Measurements from ENCODE around the gene DLL3.

The DLL3 gene

GRCh38 chr19:39474139-39474620 lies 24.6 kb upstream of the DLL3 start (continued):
- TF ChIP-seq, protein P1, sequence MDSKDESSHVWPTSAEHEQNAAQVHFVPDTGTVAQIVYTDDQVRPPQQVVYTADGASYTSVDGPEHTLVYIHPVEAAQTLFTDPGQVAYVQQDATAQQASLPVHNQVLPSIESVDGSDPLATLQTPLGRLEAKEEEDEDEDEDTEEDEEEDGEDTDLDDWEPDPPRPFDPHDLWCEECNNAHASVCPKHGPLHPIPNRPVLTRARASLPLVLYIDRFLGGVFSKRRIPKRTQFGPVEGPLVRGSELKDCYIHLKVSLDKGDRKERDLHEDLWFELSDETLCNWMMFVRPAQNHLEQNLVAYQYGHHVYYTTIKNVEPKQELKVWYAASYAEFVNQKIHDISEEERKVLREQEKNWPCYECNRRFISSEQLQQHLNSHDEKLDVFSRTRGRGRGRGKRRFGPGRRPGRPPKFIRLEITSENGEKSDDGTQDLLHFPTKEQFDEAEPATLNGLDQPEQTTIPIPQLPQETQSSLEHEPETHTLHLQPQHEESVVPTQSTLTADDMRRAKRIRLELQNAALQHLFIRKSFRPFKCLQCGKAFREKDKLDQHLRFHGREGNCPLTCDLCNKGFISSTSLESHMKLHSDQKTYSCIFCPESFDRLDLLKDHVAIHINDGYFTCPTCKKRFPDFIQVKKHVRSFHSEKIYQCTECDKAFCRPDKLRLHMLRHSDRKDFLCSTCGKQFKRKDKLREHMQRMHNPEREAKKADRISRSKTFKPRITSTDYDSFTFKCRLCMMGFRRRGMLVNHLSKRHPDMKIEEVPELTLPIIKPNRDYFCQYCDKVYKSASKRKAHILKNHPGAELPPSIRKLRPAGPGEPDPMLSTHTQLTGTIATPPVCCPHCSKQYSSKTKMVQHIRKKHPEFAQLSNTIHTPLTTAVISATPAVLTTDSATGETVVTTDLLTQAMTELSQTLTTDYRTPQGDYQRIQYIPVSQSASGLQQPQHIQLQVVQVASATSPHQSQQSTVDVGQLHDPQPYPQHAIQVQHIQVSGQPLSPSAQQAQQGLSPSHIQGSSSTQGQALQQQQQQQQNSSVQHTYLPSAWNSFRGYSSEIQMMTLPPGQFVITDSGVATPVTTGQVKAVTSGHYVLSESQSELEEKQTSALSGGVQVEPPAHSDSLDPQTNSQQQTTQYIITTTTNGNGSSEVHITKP (tag by site-specific recombination; IDR thresholded peaks at IDR 0.05), result no peak
- TF ChIP-seq ZNF561 (tag by site-specific recombination; IDR thresholded peaks at IDR 0.05; ENCODE audit: borderline replicate concordance), result no peak
- no peak for TF ChIP-seq ZNF341 (tag by site-specific recombination; IDR thresholded peaks at IDR 0.05; ENCODE audit: low read depth)
- TF ChIP-seq ZNF398 (tag by site-specific recombination; IDR thresholded peaks at IDR 0.05), result 0 out of 2 replicates have a peak, but pooled peaks have one; percentile 32
- TF ChIP-seq SETDB1 (IDR thresholded peaks at IDR 0.05; ENCODE audit: insufficient read length, low read length), result no peak
- TF ChIP-seq ZNF24 (tag by site-specific recombination; IDR thresholded peaks at IDR 0.05), result no peak
- TF ChIP-seq, protein P2, sequence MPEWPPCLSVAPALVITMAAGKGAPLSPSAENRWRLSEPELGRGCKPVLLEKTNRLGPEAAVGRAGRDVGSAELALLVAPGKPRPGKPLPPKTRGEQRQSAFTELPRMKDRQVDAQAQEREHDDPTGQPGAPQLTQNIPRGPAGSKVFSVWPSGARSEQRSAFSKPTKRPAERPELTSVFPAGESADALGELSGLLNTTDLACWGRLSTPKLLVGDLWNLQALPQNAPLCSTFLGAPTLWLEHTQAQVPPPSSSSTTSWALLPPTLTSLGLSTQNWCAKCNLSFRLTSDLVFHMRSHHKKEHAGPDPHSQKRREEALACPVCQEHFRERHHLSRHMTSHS (tag by site-specific recombination; IDR thresholded peaks at IDR 0.05), result peak; percentile 54; the same call in 1 of the 2 replicates
- TF ChIP-seq CTCF (tag by site-specific recombination; IDR thresholded peaks at IDR 0.05), result peak; percentile 99
- no peak for TF ChIP-seq ZNF16 (tag by site-specific recombination; IDR thresholded peaks at IDR 0.05; ENCODE audit: low read depth)
- TF ChIP-seq ZNF654 (tag by site-specific recombination; IDR thresholded peaks at IDR 0.05; ENCODE audit: low read depth), result peak; percentile 48; the same call in 1 of the 2 replicates
- 0 out of 2 replicates have a peak, but pooled peaks have one; percentile 25 for TF ChIP-seq ZNF138 (tag by site-specific recombination; IDR thresholded peaks at IDR 0.05; ENCODE audit: borderline replicate concordance)
- 0 out of 2 replicates have a peak, but pooled peaks have one; percentile 19 for TF ChIP-seq ZBTB17 (tag by site-specific recombination; IDR thresholded peaks at IDR 0.05)
- TF ChIP-seq ZFHX2 (tag by site-specific recombination; conservative IDR thresholded peaks at IDR 0.05), result peak; percentile 24; the same call in 1 of the 2 replicates
- no peak for TF ChIP-seq BCL11A (tag by site-specific recombination; IDR thresholded peaks at IDR 0.05; ENCODE audit: low read depth)
- TF ChIP-seq, protein P3, sequence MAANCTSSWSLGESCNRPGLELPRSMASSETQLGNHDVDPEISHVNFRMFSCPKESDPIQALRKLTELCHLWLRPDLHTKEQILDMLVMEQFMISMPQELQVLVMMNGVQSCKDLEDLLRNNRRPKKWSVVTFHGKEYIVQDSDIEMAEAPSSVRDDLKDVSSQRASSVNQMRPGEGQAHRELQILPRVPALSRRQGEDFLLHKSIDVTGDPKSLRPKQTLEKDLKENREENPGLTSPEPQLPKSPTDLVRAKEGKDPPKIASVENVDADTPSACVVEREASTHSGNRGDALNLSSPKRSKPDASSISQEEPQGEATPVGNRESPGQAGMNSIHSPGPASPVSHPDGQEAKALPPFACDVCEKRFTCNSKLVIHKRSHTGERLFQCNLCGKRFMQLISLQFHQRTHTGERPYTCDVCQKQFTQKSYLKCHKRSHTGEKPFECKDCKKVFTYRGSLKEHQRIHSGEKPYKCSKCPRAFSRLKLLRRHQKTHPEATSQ (tag by site-specific recombination; IDR thresholded peaks at IDR 0.05), result no peak
- TF ChIP-seq ZNF18 (tag by site-specific recombination; IDR thresholded peaks at IDR 0.05), result no peak
- no peak for TF ChIP-seq ZNF521 (tag by site-specific recombination; IDR thresholded peaks at IDR 0.05)
- no peak for TF ChIP-seq ZNF266 (tag by site-specific recombination; IDR thresholded peaks at IDR 0.05; ENCODE audit: low read depth)
- TF ChIP-seq ZNF560 (tag by site-specific recombination; IDR thresholded peaks at IDR 0.05; ENCODE audit: borderline replicate concordance), result no peak
- TF ChIP-seq ZNF10 (tag by site-specific recombination; IDR thresholded peaks at IDR 0.05), result no peak
- 0 out of 2 replicates have a peak, but pooled peaks have one; percentile 30 for TF ChIP-seq KLF16 (tag by site-specific recombination; IDR thresholded peaks at IDR 0.05)
- no peak for TF ChIP-seq ZNF366 (tag by site-specific recombination; conservative IDR thresholded peaks at IDR 0.05)
- TF ChIP-seq ZNF114 (tag by site-specific recombination; IDR thresholded peaks at IDR 0.05), result no peak
- peak; percentile 63; the same call in 1 of the 2 replicates for TF ChIP-seq ZNF391 (tag by site-specific recombination; IDR thresholded peaks at IDR 0.05; ENCODE audit: borderline replicate concordance, low read depth)
- TF ChIP-seq, protein P4, sequence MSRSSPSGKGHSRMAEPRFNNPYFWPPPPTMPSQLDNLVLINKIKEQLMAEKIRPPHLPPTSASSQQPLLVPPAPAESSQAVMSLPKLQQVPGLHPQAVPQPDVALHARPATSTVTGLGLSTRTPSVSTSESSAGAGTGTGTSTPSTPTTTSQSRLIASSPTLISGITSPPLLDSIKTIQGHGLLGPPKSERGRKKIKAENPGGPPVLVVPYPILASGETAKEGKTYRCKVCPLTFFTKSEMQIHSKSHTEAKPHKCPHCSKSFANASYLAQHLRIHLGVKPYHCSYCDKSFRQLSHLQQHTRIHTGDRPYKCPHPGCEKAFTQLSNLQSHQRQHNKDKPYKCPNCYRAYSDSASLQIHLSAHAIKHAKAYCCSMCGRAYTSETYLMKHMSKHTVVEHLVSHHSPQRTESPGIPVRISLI (tag by site-specific recombination; IDR thresholded peaks at IDR 0.05), result no peak
- no peak for TF ChIP-seq ZNF473 (tag by site-specific recombination; IDR thresholded peaks at IDR 0.05)
- no peak for TF ChIP-seq RBAK (tag by site-specific recombination; IDR thresholded peaks at IDR 0.05)
- no peak for TF ChIP-seq ZNF624 (tag by site-specific recombination; IDR thresholded peaks at IDR 0.05)
